Kidney (tissue), 22 donors: Measurements from ENCODE around the gene CRYGA. TPM values are rescaled to one million over a fixed set of nuclear protein-coding genes. Genes with fewer than 3 reads are reported as not detected.

ENCODE experiments used
- DNase-seq, 5 donors: peaks; one replicate each; pipeline ENCODE4 v3.0.0-alpha.2; 2013 to 2020
- FAIRE-seq: peaks from 2 replicates; lab custom pipeline; 2012; peaks lifted over from hg19 to GRCh38; lab: Jason Lieb, UNC
- H3K27ac ChIP-seq, 2 donors: one replicate each; pipeline ENCODE4 v1.7.0; 2013; ENCODE audit warnings: low read depth in 2 of 2, low read length in 2 of 2, inconsistent platforms in 1 of 2
- H3K27me3 ChIP-seq: one replicate; pipeline ENCODE4 v1.7.1; 2013; ENCODE audit warnings: low read length, inconsistent platforms; ENCODE audit not compliant: control insufficient read depth, insufficient read depth
- H3K36me3 ChIP-seq, 3 donors: one replicate each; pipeline versions ENCODE4 v1.7.0 to v1.7.1; 2013; ENCODE audit warnings: low read length in 3 of 3, control low read depth in 1 of 3, inconsistent platforms in 1 of 3; ENCODE audit not compliant: insufficient read depth in 3 of 3, control insufficient read depth in 2 of 3
- H3K4me1 ChIP-seq, 3 donors: one replicate each; pipeline versions ENCODE4 v1.7.0 to v1.7.1; 2013; ENCODE audit warnings: low read length in 3 of 3, inconsistent platforms in 1 of 3, low read depth in 1 of 3; ENCODE audit not compliant: control insufficient read depth in 2 of 3, insufficient read depth in 2 of 3
- H3K4me3 ChIP-seq, 3 donors: one replicate each; pipeline versions ENCODE4 v1.7.0 to v1.8.1; 2013; ENCODE audit warnings: low read length in 3 of 3, control low read depth in 1 of 3, inconsistent platforms in 1 of 3
- H3K9ac ChIP-seq, 3 donors: one replicate each; pipeline versions ENCODE4 v1.7.0 to v1.7.1; 2013; ENCODE audit warnings: low read length in 3 of 3, control low read depth in 1 of 3, inconsistent platforms in 1 of 3
- H3K9me3 ChIP-seq, 3 donors: one replicate each; pipeline versions ENCODE4 v1.7.0 to v1.7.1; 2013; ENCODE audit warnings: low read length in 3 of 3, control low read depth in 1 of 3, inconsistent platforms in 1 of 3; ENCODE audit not compliant: control insufficient read depth in 2 of 3, insufficient read depth in 1 of 3
- intact Hi-C: fragments of 100-400 bp; cut with DNase I; formaldehyde crosslinking; loops from one replicate; pipeline ENCODE4 v1.11.1; 2022
- long read RNA-seq, 10 donors: library from polyadenylated mRNA in 1 of 10; unstranded in 1 of 10; transcript quantifications; one replicate each; pipeline ENCODE4 v2.0.0 and lab custom pipeline, GENCODE V29; 2021 to 2026
- polyA plus RNA-seq: library from polyadenylated mRNA; stranded (reverse); fragments of 350-450 nt; fragmentation: Illumina TruSeq; extraction: RNeasy Lipid Tissue Mini Kit (QIAGEN cat#74804); gene quantifications from one replicate; pipeline ENCODE4 v1.2.3, GENCODE V29; 2014; ENCODE audit warnings: low read depth, low replicate concordance; ENCODE audit not compliant: insufficient read depth
- total RNA-seq: library from RNA; stranded (reverse); fragmentation: NEBNext Ultra II Directional; extraction: Animal tissue kit (Norgen Biotek cat#: 25700); gene quantifications from one replicate; pipeline ENCODE4 v1.2.1, GENCODE V29; 2021
- TF ChIP-seq, protein P1 (sequence below): IDR thresholded peaks from 3 replicates; pipeline ENCODE4 v1.5.1; 2012; ENCODE audit warnings: mild to moderate bottlenecking, moderate library complexity, borderline replicate concordance; ENCODE audit not compliant: insufficient read depth; ENCODE audit errors: extremely low read depth
- donor health status: control.
- donor health status: control.
- donor health status: control.
- donor health status: control.
- donor health status: control.
- donor health status: DM: yes; HTN: yes; CAD: no.
- donor health status: Normal renal cell carcinoma (clear cell type).

Gene CRYGA, protein sequence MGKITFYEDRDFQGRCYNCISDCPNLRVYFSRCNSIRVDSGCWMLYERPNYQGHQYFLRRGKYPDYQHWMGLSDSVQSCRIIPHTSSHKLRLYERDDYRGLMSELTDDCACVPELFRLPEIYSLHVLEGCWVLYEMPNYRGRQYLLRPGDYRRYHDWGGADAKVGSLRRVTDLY
- total RNA-seq = not detected
- not detected for polyA plus RNA-seq
- long read RNA-seq, donor 1 = 0 reads
- long read RNA-seq, donor 2 = 0 reads
- long read RNA-seq, donor 3 = 0 reads
- long read RNA-seq, donor 4 = 0 reads
- long read RNA-seq, donor 5 = 0 reads
- long read RNA-seq, donor 6 = 0 reads
- long read RNA-seq, donor 7 = 0 reads
- long read RNA-seq, donor 8 = 0 reads
- long read RNA-seq, donor 9 = 0 reads
- long read RNA-seq, donor 10 = 0 reads

- no peak within 1 kb of the TSS for H3K27ac ChIP-seq
- H3K27me3 ChIP-seq = no peaks in the 10 kb centered on the region
- FAIRE-seq (no peak), DNase-seq (no peak)
- TF ChIP-seq, protein P1, sequence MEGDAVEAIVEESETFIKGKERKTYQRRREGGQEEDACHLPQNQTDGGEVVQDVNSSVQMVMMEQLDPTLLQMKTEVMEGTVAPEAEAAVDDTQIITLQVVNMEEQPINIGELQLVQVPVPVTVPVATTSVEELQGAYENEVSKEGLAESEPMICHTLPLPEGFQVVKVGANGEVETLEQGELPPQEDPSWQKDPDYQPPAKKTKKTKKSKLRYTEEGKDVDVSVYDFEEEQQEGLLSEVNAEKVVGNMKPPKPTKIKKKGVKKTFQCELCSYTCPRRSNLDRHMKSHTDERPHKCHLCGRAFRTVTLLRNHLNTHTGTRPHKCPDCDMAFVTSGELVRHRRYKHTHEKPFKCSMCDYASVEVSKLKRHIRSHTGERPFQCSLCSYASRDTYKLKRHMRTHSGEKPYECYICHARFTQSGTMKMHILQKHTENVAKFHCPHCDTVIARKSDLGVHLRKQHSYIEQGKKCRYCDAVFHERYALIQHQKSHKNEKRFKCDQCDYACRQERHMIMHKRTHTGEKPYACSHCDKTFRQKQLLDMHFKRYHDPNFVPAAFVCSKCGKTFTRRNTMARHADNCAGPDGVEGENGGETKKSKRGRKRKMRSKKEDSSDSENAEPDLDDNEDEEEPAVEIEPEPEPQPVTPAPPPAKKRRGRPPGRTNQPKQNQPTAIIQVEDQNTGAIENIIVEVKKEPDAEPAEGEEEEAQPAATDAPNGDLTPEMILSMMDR = no peak
- H3K9me3 ChIP-seq = no peaks in the 10 kb centered on the region
- H3K36me3 ChIP-seq = no peaks in the 10 kb centered on the region
- H3K9ac ChIP-seq = no peak within 1 kb of the TSS
- intact Hi-C loops = no loop called here
- H3K4me3 ChIP-seq = no peak within 1 kb of the TSS
- no peaks in the 10 kb centered on the region for H3K4me1 ChIP-seq
Observed at GRCh38 chr2:208163489-208163888, at the start of gene CRYGA. Gene CRYGA (minus strand): TSS chr2:208163589. CDS start chr2:208163556, 33 bp downstream.

- Histone ChIP-seq H3K9ac (no peak overlapping the region), H3K27me3 (no peaks in the 10 kb centered on the region), H3K9me3 (no peaks in the 10 kb centered on the region), H3K27ac (no peak overlapping the region), H3K4me3 (no peak overlapping the region), H3K36me3 (no peaks in the 10 kb centered on the region), H3K4me1 (no peaks in the 10 kb centered on the region)
- intact Hi-C loops = no loop called here
- FAIRE-seq = no peak
- TF ChIP-seq, protein P1 = no peak
- DNase-seq = no peak
Observed at GRCh38 chr2:208210688-208211451, 47.5 kb upstream of the CRYGA start.

- no peak for FAIRE-seq
- H3K27ac ChIP-seq = no peak overlapping the region
- H3K4me3 ChIP-seq = no peak overlapping the region
- DNase-seq = no peak
- no peaks in the 10 kb centered on the region for H3K27me3 ChIP-seq
- intact Hi-C loops = no loop called here
- H3K36me3 ChIP-seq = no peaks in the 10 kb centered on the region
- H3K4me1 ChIP-seq = no peaks in the 10 kb centered on the region
- no peaks in the 10 kb centered on the region for H3K9me3 ChIP-seq
- H3K9ac ChIP-seq = no peak overlapping the region
- TF ChIP-seq, protein P1 = no peak
Observed at GRCh38 chr2:208208335-208209085, 45.1 kb upstream of the CRYGA start.
